ENCODE results near the gene THAP4. TPM values are rescaled to one million over a fixed set of nuclear protein-coding genes. Genes with fewer than 3 reads are reported as not detected.

Gene THAP4
- total and polyA plus RNA-seq, 2 of the 13 experiments (the other 11 are each of a cell fraction or from before 2014, with no cell fraction given) = 59.7 to 75.7 TPM

- TF ChIP-seq ZNF274 (CRISPR knock-in tag; IDR thresholded peaks at IDR 0.05) (no peak; the same call in 1 of the 2 replicates), NCOA1 (CRISPR knock-in tag; IDR thresholded peaks at IDR 0.05) (no peak), NFATC3 (CRISPR knock-in tag; IDR thresholded peaks at IDR 0.05) (no peak), GFI1 (CRISPR knock-in tag; IDR thresholded peaks at IDR 0.05; ENCODE audit: borderline replicate concordance) (peak; percentile 64; the same call in 1 of the 2 replicates), ZNF546 (CRISPR knock-in tag; conservative IDR thresholded peaks at IDR 0.05) (no peak), POGZ (CRISPR knock-in tag; IDR thresholded peaks at IDR 0.05) (peak; percentile 27; the same call in 1 of the 2 replicates), ZNF460 (CRISPR knock-in tag; IDR thresholded peaks at IDR 0.05; ENCODE audit: borderline replicate concordance) (no peak), RBFOX2 (IDR thresholded peaks at IDR 0.05; ENCODE audit: low read depth, low read length) (no peak), GTF3A (CRISPR knock-in tag; conservative IDR thresholded peaks at IDR 0.05) (no peak), TBP (CRISPR knock-in tag; IDR thresholded peaks at IDR 0.05) (no peak), SETDB1 (CRISPR knock-in tag; IDR thresholded peaks at IDR 0.05; ENCODE audit: borderline replicate concordance) (no peak), CBFB (CRISPR knock-in tag; IDR thresholded peaks at IDR 0.05) (no peak), KDM5B (CRISPR knock-in tag; IDR thresholded peaks at IDR 0.05; ENCODE audit: borderline replicate concordance) (0 out of 2 replicates have a peak, but pooled peaks have one; percentile 58), CREB1 (IDR thresholded peaks at IDR 0.05) (no peak), CREB1 (CRISPR knock-in tag; IDR thresholded peaks at IDR 0.05) (no peak), ZNF770 (CRISPR knock-in tag; IDR thresholded peaks at IDR 0.05) (peak; percentile 52; the same call in 1 of the 2 replicates), TAF15 (IDR thresholded peaks at IDR 0.05; ENCODE audit: low read depth, low read length, poor library complexity, severe bottlenecking) (no peak), GATAD2A (CRISPR knock-in tag; IDR thresholded peaks at IDR 0.05) (peak; percentile 95), ZNF232 (CRISPR knock-in tag; IDR thresholded peaks at IDR 0.05; ENCODE audit: borderline replicate concordance) (no peak), HNRNPL (IDR thresholded peaks at IDR 0.05; ENCODE audit: low read depth, low read length) (0 out of 2 replicates have a peak, but pooled peaks have one; percentile 28), ZFAT (CRISPR knock-in tag; conservative IDR thresholded peaks at IDR 0.05) (no peak), ZNF746 (CRISPR knock-in tag; IDR thresholded peaks at IDR 0.05) (no peak; the same call in 1 of the 2 replicates)
- TF ChIP-seq, protein P1, sequence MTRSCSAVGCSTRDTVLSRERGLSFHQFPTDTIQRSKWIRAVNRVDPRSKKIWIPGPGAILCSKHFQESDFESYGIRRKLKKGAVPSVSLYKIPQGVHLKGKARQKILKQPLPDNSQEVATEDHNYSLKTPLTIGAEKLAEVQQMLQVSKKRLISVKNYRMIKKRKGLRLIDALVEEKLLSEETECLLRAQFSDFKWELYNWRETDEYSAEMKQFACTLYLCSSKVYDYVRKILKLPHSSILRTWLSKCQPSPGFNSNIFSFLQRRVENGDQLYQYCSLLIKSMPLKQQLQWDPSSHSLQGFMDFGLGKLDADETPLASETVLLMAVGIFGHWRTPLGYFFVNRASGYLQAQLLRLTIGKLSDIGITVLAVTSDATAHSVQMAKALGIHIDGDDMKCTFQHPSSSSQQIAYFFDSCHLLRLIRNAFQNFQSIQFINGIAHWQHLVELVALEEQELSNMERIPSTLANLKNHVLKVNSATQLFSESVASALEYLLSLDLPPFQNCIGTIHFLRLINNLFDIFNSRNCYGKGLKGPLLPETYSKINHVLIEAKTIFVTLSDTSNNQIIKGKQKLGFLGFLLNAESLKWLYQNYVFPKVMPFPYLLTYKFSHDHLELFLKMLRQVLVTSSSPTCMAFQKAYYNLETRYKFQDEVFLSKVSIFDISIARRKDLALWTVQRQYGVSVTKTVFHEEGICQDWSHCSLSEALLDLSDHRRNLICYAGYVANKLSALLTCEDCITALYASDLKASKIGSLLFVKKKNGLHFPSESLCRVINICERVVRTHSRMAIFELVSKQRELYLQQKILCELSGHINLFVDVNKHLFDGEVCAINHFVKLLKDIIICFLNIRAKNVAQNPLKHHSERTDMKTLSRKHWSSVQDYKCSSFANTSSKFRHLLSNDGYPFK (CRISPR knock-in tag; IDR thresholded peaks at IDR 0.05; ENCODE audit: borderline replicate concordance) = peak; percentile 60; the same call in 1 of the 2 replicates
- TF ChIP-seq, protein P2, sequence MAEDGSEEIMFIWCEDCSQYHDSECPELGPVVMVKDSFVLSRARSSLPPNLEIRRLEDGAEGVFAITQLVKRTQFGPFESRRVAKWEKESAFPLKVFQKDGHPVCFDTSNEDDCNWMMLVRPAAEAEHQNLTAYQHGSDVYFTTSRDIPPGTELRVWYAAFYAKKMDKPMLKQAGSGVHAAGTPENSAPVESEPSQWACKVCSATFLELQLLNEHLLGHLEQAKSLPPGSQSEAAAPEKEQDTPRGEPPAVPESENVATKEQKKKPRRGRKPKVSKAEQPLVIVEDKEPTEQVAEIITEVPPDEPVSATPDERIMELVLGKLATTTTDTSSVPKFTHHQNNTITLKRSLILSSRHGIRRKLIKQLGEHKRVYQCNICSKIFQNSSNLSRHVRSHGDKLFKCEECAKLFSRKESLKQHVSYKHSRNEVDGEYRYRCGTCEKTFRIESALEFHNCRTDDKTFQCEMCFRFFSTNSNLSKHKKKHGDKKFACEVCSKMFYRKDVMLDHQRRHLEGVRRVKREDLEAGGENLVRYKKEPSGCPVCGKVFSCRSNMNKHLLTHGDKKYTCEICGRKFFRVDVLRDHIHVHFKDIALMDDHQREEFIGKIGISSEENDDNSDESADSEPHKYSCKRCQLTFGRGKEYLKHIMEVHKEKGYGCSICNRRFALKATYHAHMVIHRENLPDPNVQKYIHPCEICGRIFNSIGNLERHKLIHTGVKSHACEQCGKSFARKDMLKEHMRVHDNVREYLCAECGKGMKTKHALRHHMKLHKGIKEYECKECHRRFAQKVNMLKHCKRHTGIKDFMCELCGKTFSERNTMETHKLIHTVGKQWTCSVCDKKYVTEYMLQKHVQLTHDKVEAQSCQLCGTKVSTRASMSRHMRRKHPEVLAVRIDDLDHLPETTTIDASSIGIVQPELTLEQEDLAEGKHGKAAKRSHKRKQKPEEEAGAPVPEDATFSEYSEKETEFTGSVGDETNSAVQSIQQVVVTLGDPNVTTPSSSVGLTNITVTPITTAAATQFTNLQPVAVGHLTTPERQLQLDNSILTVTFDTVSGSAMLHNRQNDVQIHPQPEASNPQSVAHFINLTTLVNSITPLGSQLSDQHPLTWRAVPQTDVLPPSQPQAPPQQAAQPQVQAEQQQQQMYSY (CRISPR knock-in tag; IDR thresholded peaks at IDR 0.05) = no peak
Measured at GRCh38 chr2:241653210-241653750, 16.3 kb upstream of the THAP4 start (continued).
